Measurements from ENCODE around the gene TAS1R2.

TAS1R2 gene

DNA sequence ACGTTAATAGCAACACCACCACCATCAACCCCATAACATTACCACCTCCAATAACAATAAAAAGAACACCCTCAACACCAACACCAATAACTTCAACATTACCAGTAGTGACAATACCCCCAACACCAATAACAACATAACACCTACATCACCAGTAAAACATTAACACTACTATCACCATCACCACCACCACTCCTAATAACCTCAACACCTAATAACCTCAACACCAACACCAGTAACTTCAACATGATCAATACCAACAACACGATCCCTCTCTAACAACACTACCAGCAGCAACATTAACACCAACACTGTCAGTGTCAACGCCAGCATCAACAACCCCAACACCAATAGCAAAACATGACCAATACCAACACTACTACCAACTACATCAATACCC lies 57.2 kb downstream of the TAS1R2 start:
- DNase-seq (ENCODE audit: low read depth, low spot score), result no peak

DNA sequence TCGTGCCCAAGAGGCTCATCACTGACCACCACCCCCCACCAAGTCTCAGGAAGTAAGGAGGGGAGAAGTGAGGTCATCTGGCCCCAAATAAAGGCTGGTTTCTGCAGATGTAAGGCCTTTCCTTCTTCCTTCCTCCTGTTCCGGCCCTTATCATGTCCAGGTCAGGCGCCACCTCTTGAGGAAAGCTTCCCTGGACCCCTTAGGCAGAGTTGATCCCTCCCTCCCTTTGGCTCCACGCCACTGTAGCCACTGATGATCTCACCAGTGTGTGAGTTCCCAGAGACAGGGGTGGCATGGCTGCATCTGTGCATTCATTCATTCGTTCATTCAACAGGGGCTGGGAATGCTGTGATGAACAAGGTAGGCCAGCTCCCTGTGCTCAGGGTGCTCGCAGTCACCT lies 59.2 kb downstream of the TAS1R2 start:
- no peak for DNase-seq (ENCODE audit: low read depth, low spot score)

DNA sequence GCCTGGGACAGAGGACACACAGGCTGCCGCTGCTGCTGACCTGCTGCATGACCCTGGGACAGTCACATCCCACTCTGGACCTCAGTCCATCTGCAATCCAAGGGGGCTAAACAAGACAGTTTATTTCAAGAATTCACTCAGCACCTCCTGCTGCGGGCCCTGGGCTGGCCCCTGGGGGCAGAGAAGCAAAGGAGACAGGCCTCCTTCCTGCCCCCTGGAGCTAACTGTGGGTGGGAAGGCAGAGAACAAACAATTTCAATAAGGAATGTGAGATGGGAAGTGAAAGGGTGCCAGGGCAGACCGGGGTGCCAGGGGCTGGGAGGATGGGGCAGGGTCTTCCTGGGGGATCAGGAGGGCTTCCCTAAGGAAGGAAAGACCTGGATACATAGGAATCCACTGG lies 60.0 kb downstream of the TAS1R2 start:
- no peak for DNase-seq (ENCODE audit: low read depth, low spot score)

DNA sequence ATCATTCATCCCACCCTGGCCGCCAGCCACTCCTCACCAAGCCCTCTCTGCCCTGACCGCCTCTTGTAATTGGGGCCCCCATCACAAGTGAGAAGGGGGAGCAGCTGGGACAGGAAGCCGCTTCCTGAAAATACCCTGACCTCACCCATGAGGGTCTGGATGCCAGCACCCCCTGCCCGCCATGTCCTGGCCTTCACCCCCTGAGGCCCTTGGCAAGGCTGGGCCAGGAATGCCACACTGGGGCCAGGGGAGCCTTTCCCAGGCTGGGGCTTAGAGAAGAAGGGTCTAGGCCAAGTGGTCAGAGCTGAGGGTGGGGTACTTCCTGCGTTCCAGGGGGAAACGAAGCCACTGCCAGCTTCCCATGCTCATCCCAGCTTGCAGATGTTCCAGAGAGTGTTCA lies 60.5 kb downstream of the TAS1R2 start:
- no peak for DNase-seq (ENCODE audit: low read depth, low spot score)

DNA sequence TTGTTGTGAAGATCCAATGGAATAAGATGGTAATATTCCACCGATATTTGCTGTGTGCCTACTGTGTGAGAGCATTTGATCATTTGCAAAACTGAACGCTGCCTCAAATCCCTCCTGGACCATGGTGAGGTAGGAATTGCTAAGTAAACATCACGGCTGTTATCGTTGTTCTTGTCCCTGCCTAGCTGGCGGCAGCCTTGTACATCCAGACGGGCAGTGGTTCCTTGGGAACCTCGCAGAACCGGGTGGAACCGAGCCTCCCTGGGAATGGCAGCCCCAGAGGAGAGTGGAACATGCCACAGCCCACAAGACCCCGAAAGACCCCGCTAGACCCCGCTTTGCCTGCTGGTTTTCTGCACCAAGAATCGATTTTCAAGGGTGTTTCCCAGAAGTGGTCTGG lies 60.9 kb downstream of the TAS1R2 start:
- DNase-seq (ENCODE audit: low read depth, low spot score), result no peak

DNA sequence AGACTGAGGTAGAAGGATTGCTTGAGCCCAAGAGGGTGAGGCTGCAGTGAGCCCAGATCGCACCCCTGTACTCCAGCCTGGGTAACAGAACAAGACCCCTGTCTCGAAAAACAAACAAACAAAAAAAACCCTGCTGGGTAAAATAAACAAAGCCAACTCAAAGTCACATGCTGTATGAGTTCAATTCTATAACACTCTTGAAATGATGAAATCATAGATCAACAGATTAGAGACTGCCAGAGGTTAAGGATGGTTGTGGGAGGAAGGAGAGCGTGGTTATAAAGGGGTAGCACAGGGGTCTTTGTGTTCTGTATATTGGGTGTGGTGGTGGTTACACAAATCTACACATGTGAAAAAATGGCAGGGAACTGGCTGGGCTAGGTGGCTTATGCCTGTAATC lies 62.5 kb downstream of the TAS1R2 start:
- DNase-seq (ENCODE audit: low read depth, low spot score), result no peak

DNA sequence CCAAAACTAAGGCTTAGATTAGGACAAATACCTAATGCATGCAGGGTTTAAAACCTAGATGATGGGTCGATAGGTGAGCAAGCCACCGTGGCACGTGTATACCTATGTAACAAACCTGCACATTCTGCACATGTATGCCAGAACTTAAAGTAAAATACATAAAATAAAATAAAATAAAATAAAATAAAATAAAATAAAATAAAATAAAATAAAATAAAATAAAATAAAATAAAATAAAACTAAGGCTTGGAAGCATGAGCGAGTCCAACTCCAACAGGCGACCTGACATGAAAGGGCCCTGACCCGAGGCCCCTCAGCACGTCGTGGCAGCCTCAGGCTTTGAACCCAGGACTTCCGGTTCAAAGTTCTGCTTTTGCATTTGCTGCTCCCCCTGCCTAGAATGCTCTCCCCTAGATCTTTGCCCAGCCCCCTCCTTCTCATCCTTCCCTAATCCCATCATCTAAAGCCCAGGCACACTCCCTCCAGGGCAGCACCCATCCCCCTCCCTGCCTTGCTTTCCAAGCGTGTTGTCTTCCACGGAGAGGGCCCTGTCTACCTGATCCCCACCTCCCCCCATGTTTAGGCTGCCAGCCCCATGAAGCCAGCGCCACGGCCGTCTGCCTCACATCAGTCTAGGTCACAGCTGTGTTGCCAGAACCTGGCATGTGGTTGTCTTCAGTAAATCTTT lies 64.3 kb downstream of the TAS1R2 start:
- DNase-seq (ENCODE audit: low read depth, low spot score), result no peak

DNA sequence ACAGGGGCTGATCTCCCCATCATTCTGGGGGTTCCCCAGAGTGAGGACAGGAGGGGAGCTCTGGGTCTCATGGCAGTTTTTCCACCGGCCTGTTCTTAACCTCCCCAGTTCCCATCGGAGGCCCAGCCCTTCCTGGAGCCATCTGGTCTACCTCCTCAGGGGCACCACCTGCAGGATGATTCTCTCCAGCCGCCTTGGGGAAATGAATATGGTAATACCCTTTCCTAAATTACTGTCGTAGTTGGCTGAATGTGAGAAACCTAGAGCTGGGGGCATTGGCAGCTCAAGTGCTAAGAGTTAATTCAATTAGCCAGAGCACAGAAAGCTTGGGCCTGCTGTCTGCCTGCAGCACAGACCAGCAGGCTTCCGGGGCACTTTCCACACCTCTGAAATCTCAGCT lies 64.9 kb downstream of the TAS1R2 start:
- DNase-seq (ENCODE audit: low read depth, low spot score), result peak; percentile 76

DNA sequence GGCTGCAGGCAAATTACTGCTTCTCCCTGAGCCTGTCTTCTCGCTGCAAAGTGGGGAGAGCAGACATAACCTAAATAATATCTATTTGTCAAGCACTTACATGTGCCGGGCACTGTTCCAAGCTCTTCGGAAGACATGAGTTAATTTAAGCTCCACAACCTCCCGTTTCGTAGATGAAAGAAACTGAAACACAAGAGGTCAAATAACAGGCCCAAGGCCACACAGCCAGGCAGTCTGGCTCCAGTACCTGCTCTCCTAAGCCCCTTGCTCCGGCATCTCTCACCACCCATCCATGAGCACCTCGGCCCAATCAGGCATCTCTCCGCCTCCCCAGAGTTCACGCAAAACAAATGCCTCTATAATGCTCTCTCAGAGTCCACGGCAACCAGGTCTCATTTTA lies 65.4 kb downstream of the TAS1R2 start:
- DNase-seq (ENCODE audit: low read depth, low spot score), result no peak

DNA sequence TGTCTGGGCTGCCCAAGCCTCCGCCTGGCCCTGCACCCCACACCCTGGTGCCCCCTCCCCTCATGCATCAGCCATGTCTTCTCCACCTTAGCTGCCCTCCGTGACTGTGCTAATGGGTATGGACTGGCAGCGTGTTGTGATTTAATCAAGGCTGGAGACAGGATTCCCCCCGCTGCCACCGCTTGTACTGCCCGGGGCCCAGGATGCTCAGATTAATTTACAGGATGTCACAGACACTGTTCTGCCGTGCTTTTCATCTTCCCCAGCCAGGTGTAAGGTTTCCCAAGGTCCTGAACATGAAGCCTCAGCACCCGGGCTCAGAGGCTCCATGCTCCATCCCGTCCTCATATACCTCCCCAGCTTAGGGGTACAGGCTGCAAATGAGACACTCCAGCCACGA lies 66.3 kb downstream of the TAS1R2 start:
- DNase-seq (ENCODE audit: low read depth, low spot score), result no peak

DNA sequence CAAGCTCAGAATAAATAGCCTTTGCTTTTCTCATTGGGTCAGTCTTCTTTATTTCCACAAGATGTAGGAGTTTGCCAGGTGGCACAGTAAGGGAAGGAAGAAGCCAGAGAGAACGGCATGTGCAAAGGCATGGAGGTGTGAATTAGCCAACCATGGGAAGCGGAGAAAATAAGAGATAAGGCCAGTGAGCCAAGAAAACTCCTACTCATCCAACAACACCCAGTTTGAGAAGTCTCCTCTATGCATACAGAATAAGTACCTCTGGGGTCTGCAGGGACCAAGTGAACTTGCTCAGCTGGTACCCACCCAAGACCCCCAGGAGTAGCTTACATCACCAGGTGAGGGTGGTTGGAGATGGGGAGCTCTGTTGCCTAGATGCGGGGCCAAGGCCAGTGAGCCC lies 66.7 kb downstream of the TAS1R2 start:
- no peak for DNase-seq (ENCODE audit: low read depth, low spot score)
